Ishikawa (cell line): ENCODE results near the gene IL37.

Experiments used
- TAF1 ChIP-seq: IDR thresholded peaks from 2 replicates; pipeline ENCODE4 v1.6.1; 2012; ENCODE audit warnings: low read depth, mild to moderate bottlenecking
- USF1 ChIP-seq: IDR thresholded peaks from 2 replicates; pipeline ENCODE4 v1.6.1; 2012

Gene IL37

GRCh38 chr2:112967023-112967422, 56.1 kb downstream of the IL37 start:
- TF ChIP-seq TAF1 (no peak), USF1 (no peak)
